Measurements from ENCODE around the gene CLIC3.

- TF ChIP-seq, protein P1, sequence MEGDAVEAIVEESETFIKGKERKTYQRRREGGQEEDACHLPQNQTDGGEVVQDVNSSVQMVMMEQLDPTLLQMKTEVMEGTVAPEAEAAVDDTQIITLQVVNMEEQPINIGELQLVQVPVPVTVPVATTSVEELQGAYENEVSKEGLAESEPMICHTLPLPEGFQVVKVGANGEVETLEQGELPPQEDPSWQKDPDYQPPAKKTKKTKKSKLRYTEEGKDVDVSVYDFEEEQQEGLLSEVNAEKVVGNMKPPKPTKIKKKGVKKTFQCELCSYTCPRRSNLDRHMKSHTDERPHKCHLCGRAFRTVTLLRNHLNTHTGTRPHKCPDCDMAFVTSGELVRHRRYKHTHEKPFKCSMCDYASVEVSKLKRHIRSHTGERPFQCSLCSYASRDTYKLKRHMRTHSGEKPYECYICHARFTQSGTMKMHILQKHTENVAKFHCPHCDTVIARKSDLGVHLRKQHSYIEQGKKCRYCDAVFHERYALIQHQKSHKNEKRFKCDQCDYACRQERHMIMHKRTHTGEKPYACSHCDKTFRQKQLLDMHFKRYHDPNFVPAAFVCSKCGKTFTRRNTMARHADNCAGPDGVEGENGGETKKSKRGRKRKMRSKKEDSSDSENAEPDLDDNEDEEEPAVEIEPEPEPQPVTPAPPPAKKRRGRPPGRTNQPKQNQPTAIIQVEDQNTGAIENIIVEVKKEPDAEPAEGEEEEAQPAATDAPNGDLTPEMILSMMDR (conservative IDR thresholded peaks at IDR 0.05; ENCODE audit: low read length) = no peak
- TF ChIP-seq EZH2phosphoT487 (IDR thresholded peaks at IDR 0.05; ENCODE audit: borderline replicate concordance, low read depth, low read length) = no peak
Measured at GRCh38 chr9:137025517-137025966, 29.2 kb upstream of the CLIC3 start.
